Measurements from ENCODE around the gene CPSF3. TPM values are rescaled to one million over a fixed set of nuclear protein-coding genes. Genes with fewer than 3 reads are reported as not detected.

Gene CPSF3
- total and polyA plus RNA-seq, 9 of the 15 experiments (the other 6 are each of a cell fraction or from before 2014, with no cell fraction given): 54.2 to 151 (median 94.5) TPM

DNA sequence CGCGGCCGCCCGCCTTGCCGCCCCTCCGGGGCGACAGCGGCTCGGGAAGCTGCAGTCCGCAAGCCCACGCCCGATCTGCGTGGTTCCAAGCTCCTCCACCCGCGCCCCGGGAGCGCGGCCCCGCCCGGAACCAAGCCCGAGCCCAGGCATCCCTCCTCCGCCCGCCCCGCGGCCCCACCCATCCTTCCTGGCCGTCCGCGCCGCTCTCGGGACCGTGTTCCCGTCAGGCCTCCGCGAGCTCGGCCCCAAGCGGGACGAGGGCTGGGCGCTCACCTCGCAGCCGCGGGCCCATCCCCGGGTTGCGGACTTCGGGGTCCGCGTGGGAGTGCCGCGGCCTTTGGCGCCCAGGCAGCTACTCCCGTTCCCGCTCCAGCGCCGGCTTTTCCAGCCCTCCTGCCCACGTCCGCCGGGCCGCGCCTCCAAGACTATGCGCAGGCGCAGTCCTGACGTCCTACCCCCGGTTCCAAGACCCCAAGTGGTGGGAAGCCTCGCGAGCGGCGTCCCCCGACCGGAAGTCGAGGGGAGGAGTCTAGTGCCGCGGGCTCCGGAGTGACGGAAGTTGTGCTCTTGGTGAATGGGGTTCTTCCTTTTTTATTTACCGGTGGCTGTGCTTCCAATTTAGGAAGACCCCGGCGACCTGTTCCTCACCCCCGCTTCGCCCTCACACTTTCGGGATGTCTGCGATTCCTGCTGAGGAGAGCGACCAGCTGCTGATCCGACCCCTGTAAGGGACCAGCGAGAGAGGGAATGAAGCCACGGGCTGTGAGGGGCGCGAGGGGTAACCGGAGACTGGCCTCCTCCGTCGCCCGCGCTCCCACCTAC lies at the start of gene CPSF3, which contains the start of gene ITGB1BP1 (continued):
- TF ChIP-seq BCOR (IDR thresholded peaks at IDR 0.05) (no peak), HMG20B (CRISPR knock-in tag; IDR thresholded peaks at IDR 0.05) (no peak), SMARCA5 (IDR thresholded peaks at IDR 0.05) (no peak), ZNF384 (IDR thresholded peaks at IDR 0.05; ENCODE audit: low read depth, low read length) (no peak), ARHGAP35 (IDR thresholded peaks at IDR 0.05; ENCODE audit: partially characterized antibody) (no peak), ZNF133 (CRISPR knock-in tag; IDR thresholded peaks at IDR 0.05) (no peak), RBM17 (IDR thresholded peaks at IDR 0.05; ENCODE audit: borderline replicate concordance, low read depth, low read length) (no peak), FUS (optimal IDR thresholded peaks at IDR 0.05; ENCODE audit: low read depth, low read length) (peak; percentile 81), ZNF316 (IDR thresholded peaks at IDR 0.05) (no peak), SPI1 (IDR thresholded peaks at IDR 0.05; ENCODE audit: borderline replicate concordance, low read depth, low read length) (0 out of 2 replicates have a peak, but pooled peaks have one; percentile 27), TCF3 (CRISPR knock-in tag; IDR thresholded peaks at IDR 0.05) (no peak), PCBP1 (IDR thresholded peaks at IDR 0.05; ENCODE audit: low read depth, low read length, poor library complexity, severe bottlenecking) (peak; percentile 80), ZNF347 (CRISPR knock-in tag; IDR thresholded peaks at IDR 0.05; ENCODE audit: low read depth) (no peak), ATF1 (CRISPR knock-in tag; IDR thresholded peaks at IDR 0.05) (no peak), ATF1 (tag; IDR thresholded peaks at IDR 0.05) (peak; percentile 89), MEF2D (tag; conservative IDR thresholded peaks at IDR 0.05; ENCODE audit: low read depth) (no peak), L3MBTL2 (IDR thresholded peaks at IDR 0.05) (peak; percentile 65), FOXM1 (IDR thresholded peaks at IDR 0.05; ENCODE audit: low read depth) (peak; percentile 49; the same call in 1 of the 2 replicates), FOXM1 (CRISPR knock-in tag; IDR thresholded peaks at IDR 0.05; ENCODE audit: low read depth) (peak; percentile 89; the same call in 1 of the 2 replicates), NR4A1 (CRISPR knock-in tag; IDR thresholded peaks at IDR 0.05) (no peak), NR4A1 (tag; IDR thresholded peaks at IDR 0.05) (no peak)
- TF ChIP-seq, protein P1, sequence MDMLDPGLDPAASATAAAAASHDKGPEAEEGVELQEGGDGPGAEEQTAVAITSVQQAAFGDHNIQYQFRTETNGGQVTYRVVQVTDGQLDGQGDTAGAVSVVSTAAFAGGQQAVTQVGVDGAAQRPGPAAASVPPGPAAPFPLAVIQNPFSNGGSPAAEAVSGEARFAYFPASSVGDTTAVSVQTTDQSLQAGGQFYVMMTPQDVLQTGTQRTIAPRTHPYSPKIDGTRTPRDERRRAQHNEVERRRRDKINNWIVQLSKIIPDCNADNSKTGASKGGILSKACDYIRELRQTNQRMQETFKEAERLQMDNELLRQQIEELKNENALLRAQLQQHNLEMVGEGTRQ (CRISPR knock-in tag; IDR thresholded peaks at IDR 0.05): no peak
- TF ChIP-seq, protein P2, sequence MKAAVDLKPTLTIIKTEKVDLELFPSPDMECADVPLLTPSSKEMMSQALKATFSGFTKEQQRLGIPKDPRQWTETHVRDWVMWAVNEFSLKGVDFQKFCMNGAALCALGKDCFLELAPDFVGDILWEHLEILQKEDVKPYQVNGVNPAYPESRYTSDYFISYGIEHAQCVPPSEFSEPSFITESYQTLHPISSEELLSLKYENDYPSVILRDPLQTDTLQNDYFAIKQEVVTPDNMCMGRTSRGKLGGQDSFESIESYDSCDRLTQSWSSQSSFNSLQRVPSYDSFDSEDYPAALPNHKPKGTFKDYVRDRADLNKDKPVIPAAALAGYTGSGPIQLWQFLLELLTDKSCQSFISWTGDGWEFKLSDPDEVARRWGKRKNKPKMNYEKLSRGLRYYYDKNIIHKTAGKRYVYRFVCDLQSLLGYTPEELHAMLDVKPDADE (conservative IDR thresholded peaks at IDR 0.05; ENCODE audit: control insufficient read depth, low read depth, low read length): peak; percentile 60; the same call in 1 of the 2 replicates
- TF ChIP-seq, protein P3, sequence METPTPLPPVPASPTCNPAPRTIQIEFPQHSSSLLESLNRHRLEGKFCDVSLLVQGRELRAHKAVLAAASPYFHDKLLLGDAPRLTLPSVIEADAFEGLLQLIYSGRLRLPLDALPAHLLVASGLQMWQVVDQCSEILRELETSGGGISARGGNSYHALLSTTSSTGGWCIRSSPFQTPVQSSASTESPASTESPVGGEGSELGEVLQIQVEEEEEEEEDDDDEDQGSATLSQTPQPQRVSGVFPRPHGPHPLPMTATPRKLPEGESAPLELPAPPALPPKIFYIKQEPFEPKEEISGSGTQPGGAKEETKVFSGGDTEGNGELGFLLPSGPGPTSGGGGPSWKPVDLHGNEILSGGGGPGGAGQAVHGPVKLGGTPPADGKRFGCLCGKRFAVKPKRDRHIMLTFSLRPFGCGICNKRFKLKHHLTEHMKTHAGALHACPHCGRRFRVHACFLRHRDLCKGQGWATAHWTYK (CRISPR knock-in tag; IDR thresholded peaks at IDR 0.05): peak; percentile 15; the same call in 1 of the 2 replicates
- TF ChIP-seq, protein P4, sequence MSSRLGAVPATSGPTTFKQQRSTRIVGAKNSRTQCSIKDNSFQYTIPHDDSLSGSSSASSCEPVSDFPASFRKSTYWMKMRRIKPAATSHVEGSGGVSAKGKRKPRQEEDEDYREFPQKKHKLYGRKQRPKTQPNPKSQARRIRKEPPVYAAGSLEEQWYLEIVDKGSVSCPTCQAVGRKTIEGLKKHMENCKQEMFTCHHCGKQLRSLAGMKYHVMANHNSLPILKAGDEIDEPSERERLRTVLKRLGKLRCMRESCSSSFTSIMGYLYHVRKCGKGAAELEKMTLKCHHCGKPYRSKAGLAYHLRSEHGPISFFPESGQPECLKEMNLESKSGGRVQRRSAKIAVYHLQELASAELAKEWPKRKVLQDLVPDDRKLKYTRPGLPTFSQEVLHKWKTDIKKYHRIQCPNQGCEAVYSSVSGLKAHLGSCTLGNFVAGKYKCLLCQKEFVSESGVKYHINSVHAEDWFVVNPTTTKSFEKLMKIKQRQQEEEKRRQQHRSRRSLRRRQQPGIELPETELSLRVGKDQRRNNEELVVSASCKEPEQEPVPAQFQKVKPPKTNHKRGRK (tag; IDR thresholded peaks at IDR 0.05): no peak
